B cell (primary cell): ENCODE data around the gene DUSP5. TPM values are rescaled to one million over a fixed set of nuclear protein-coding genes. Genes with fewer than 3 reads are reported as not detected.

Experiments used
- ATAC-seq: fragments of 200-7000 bp; cut with Tn5 transposase; one replicate; pipeline ENCODE4 v1.10.0; 2021; ENCODE audit warnings: low read depth, mild to moderate bottlenecking, moderate number of reproducible peaks, moderate library complexity
- CTCF ChIA-PET: fragments of 350-600 bp; sonication (Branson Sonifier 250); formaldehyde crosslinking; loops from one replicate; lab custom pipeline; 2021; ENCODE audit warnings: antibody characterized with exemption, inconsistent platforms; lab: Charles Lee
- POLR2A ChIA-PET: fragments of 350-600 bp; sonication (Branson Sonifier 250); formaldehyde crosslinking; loops from one replicate; lab custom pipeline; 2021; ENCODE audit warnings: antibody characterized with exemption; lab: Charles Lee
- DNase-seq: peaks from one replicate; pipeline ENCODE4 v3.0.0; 2013
- H2AFZ ChIP-seq: 2 replicates; pipeline ENCODE4 v1.6.1; 2012; ENCODE audit warnings: mild to moderate bottlenecking, low read depth, low read length; ENCODE audit not compliant: insufficient read depth, poor library complexity, severe bottlenecking
- H3K27ac ChIP-seq, 2 donors: 1 replicate in 1 of 2; 2 replicates in 1 of 2; pipeline ENCODE4 v1.5.1; 2012 to 2013; ENCODE audit warnings: low read length in 2 of 2, mild to moderate bottlenecking in 2 of 2, moderate library complexity in 1 of 2
- H3K27me3 ChIP-seq, 4 experiments: fragments of 200-600 bp in 1 of 4; sonication (generic) in 1 of 4; replicated peaks in 1 of 4; 1 replicate in 2 of 4; 2 replicates in 2 of 4; pipeline versions ENCODE4 v1.6.1 to v1.7.0; 2013 to 2016; ENCODE audit warnings: low read length in 3 of 4, mild to moderate bottlenecking in 2 of 4, mixed read lengths in 1 of 4, moderate library complexity in 1 of 4; ENCODE audit not compliant: insufficient read depth in 4 of 4, control insufficient read depth in 3 of 4; ENCODE audit errors: control extremely low read depth in 1 of 4
- H3K36me3 ChIP-seq, 2 experiments: replicated peaks in 1 of 2; 1 replicate in 1 of 2; 2 replicates in 1 of 2; pipeline versions ENCODE4 v1.6.1 to v1.7.1; 2013; ENCODE audit warnings: low read length in 1 of 2; ENCODE audit not compliant: insufficient read depth in 2 of 2, control insufficient read depth in 1 of 2; ENCODE audit errors: control extremely low read depth in 1 of 2, extremely low read depth in 1 of 2
- H3K4me1 ChIP-seq, 2 donors: fragments of 200-600 bp in 1 of 2; sonication (generic) in 1 of 2; 1 replicate in 1 of 2; 2 replicates in 1 of 2; pipeline versions ENCODE4 v1.5.1 to v1.6.1; 2013 to 2017; ENCODE audit warnings: low read length in 2 of 2; ENCODE audit not compliant: control insufficient read depth in 2 of 2, insufficient read depth in 2 of 2
- H3K4me2 ChIP-seq: replicated peaks from 2 replicates; pipeline ENCODE3; 2012; ENCODE audit warnings: mild to moderate bottlenecking, low read depth, low read length; ENCODE audit not compliant: poor library complexity, severe bottlenecking
- H3K4me3 ChIP-seq, 5 experiments: fragments of 200-600 bp in 1 of 5; sonication (generic) in 1 of 5; 1 replicate in 3 of 5; 2 replicates in 2 of 5; pipeline versions ENCODE4 v1.5.1 to v1.7.0; 2011 to 2016; ENCODE audit warnings: low read length in 4 of 5, mild to moderate bottlenecking in 4 of 5, low read depth in 2 of 5, control low read depth in 1 of 5, moderate library complexity in 1 of 5; ENCODE audit not compliant: insufficient read depth in 1 of 5; ENCODE audit errors: control extremely low read depth in 1 of 5, extremely low read depth in 1 of 5
- H3K79me2 ChIP-seq: fragments of 200-600 bp; sonication (generic); one replicate; pipeline ENCODE4 v1.6.0; 2016; ENCODE audit warnings: low read length; ENCODE audit not compliant: control insufficient read depth, insufficient read depth
- H3K9ac ChIP-seq: fragments of 200-600 bp; sonication (generic); 2 replicates; pipeline ENCODE4 v1.6.1; 2017; ENCODE audit warnings: mild to moderate bottlenecking, low read length, moderate library complexity
- H3K9me3 ChIP-seq, 3 donors: one replicate each; pipeline versions ENCODE4 v1.6.1 to v1.7.1; 2013; ENCODE audit warnings: low read length in 2 of 3; ENCODE audit not compliant: control insufficient read depth in 2 of 3, insufficient read depth in 1 of 3; ENCODE audit errors: control extremely low read depth in 1 of 3
- H4K20me1 ChIP-seq: 2 replicates; pipeline ENCODE4 v1.6.0; 2012; ENCODE audit warnings: mild to moderate bottlenecking, low read length; ENCODE audit not compliant: insufficient read depth, control insufficient read depth, poor library complexity, severe bottlenecking
- H3K27ac Mint-ChIP-seq: one replicate; pipeline ENCODE4 v1.8.0; 2021; ENCODE audit warnings: mixed read lengths
- H3K27me3 Mint-ChIP-seq: one replicate; pipeline ENCODE4 v1.8.0; 2021; ENCODE audit warnings: mixed read lengths
- H3K4me1 Mint-ChIP-seq: one replicate; pipeline ENCODE4 v1.8.0; 2021; ENCODE audit warnings: mixed read lengths
- H3K4me3 Mint-ChIP-seq: one replicate; pipeline ENCODE4 v1.8.0; 2021; ENCODE audit warnings: mixed read lengths
- H3K9me3 Mint-ChIP-seq: one replicate; pipeline ENCODE4 v1.8.0; 2022; ENCODE audit warnings: mixed read lengths; ENCODE audit not compliant: insufficient read depth
- EZH2 ChIP-seq: IDR thresholded peaks from 2 replicates; pipeline ENCODE4 v1.6.1; 2012; ENCODE audit warnings: borderline replicate concordance, low read depth, mild to moderate bottlenecking, moderate library complexity, low read length; ENCODE audit not compliant: insufficient read depth, poor library complexity, severe bottlenecking
- WGBS: methylation state at CpG from one replicate; pipeline ENCODE4 v1.1.5; 2013; ENCODE audit warnings: missing lambda C conversion rate; ENCODE audit not compliant: insufficient coverage; 5-methylcytosine and 5-hydroxymethylcytosine counted together
- intact Hi-C: fragments of 100-400 bp; cut with micrococcal nuclease; formaldehyde crosslinking; loops from one replicate; pipeline ENCODE4 v1.10.0; 2022
- polyA plus RNA-seq: library from polyadenylated mRNA; depleted of rRNA; stranded (reverse); fragments of >200 nt; gene quantifications from 2 replicates; pipeline ENCODE4 v1.2.3, GENCODE V29; 2012
- total RNA-seq, 2 donors: library from RNA; stranded (reverse); fragments of 120-200 nt in 1 of 2; gene quantifications; 1 replicate in 1 of 2; 2 replicates in 1 of 2; pipeline versions ENCODE4 v1.2.3 to v1.2.4, GENCODE V29; 2013 to 2022
- TF ChIP-seq, protein P1 (sequence below): fragments of 200-600 bp; IDR thresholded peaks from one replicate; pipeline ENCODE4 v1.8.0; 2022; ENCODE audit warnings: antibody characterized with exemption, mild to moderate bottlenecking

The DUSP5 gene
- total and polyA plus RNA-seq, 2 donors (not counting 1 experiment from before 2014, with no cell fraction given) = 10.0 to 71.0 TPM

DNA sequence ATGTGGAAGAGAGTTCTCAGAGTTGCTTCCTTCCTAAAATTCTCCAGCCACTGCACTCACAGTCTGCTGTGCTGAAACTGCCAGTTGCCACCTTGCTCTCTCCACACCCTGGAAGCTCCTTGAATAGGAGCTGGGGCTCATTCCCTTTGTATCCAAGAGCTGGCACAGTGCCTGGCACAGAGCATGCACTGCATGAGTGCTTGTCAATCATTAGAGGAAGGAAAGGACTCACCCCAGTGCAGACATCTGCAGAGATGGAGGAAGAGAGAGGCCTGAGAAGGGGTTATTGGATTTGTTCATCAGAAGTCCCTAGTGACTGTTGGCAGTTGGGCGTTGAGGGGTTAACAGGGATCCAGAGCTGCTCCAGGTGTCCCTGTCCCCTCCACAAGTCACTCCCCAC lies 41.7 kb upstream of the DUSP5 start:
- H2AFZ ChIP-seq = no peak overlapping the region
- CTCF ChIA-PET = interaction anchor here (0.6 to 2.2 kb wide), 3 partner anchors 34 to 149 kb away, joined by 3 to 8 read pairs (median 5); no protein-coding TSS in a partner anchor
- TF ChIP-seq, protein P1, sequence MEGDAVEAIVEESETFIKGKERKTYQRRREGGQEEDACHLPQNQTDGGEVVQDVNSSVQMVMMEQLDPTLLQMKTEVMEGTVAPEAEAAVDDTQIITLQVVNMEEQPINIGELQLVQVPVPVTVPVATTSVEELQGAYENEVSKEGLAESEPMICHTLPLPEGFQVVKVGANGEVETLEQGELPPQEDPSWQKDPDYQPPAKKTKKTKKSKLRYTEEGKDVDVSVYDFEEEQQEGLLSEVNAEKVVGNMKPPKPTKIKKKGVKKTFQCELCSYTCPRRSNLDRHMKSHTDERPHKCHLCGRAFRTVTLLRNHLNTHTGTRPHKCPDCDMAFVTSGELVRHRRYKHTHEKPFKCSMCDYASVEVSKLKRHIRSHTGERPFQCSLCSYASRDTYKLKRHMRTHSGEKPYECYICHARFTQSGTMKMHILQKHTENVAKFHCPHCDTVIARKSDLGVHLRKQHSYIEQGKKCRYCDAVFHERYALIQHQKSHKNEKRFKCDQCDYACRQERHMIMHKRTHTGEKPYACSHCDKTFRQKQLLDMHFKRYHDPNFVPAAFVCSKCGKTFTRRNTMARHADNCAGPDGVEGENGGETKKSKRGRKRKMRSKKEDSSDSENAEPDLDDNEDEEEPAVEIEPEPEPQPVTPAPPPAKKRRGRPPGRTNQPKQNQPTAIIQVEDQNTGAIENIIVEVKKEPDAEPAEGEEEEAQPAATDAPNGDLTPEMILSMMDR = no peak
- TF ChIP-seq EZH2 = no peak
- no peaks in the 10 kb centered on the region for H3K36me3 ChIP-seq
- no peak overlapping the region for H3K9ac ChIP-seq
- H3K27me3 ChIP-seq = no peaks in the 10 kb centered on the region
- H3K27ac Mint-ChIP-seq = no peak overlapping the region
- no peaks in the 10 kb centered on the region for H3K79me2 ChIP-seq
- peaks cover 61% of the 10 kb centered on the region for H3K4me1 Mint-ChIP-seq
- no peaks in the 10 kb centered on the region for H3K27me3 Mint-ChIP-seq
- intact Hi-C loops = loop anchor here (5.0 kb wide), 1 partner anchor 44 kb away; no protein-coding TSS in a partner anchor
- peak overlapping the region; percentile 48 for H3K4me3 Mint-ChIP-seq
- POLR2A ChIA-PET = no interaction called here
- ATAC-seq = no peak
- H3K4me3 ChIP-seq = no peak overlapping the region
- no peaks in the 10 kb centered on the region for H4K20me1 ChIP-seq
- peak; percentile 32 for DNase-seq
- WGBS = no CpG with 5 or more reads among the region's 1 CpG
- H3K9me3 Mint-ChIP-seq = no peaks in the 10 kb centered on the region
- no peaks in the 10 kb centered on the region for H3K9me3 ChIP-seq
- H3K27ac ChIP-seq = no peak overlapping the region
- peak overlapping the region; percentile 17 for H3K4me2 ChIP-seq
- peaks cover 60% of the 10 kb centered on the region in 2 donors for H3K4me1 ChIP-seq

DNA sequence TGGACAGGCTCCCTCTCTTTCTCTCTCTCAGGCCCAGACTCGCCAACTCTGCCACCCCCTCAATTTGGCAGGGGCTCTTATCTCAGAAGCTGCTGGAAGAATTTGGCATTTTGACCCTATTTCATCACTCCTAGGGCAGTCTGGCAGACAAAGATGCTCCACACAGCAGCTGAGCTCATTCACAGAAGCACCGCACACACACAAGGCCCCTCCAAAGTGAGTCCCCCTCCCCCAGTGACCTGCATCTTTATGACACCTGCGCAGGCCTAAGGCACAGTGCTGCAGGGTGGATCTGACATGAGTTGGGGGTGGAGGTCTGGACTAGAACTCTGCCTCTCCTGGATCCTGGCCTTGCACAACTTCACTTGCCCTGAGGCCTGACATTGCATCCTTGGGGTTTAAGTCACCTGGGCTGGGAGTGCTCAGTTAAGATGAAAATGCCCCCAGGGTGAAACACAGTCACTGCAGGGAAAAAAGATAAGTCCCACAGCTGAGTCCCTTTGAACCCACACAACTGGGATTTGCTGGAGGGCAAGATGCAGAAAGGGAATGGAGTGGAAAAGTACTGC lies 41.1 kb upstream of the DUSP5 start:
- H3K4me1 ChIP-seq = peaks cover 66% of the 10 kb centered on the region in 2 donors
- POLR2A ChIA-PET = no interaction called here

More for the DNA sequence above, 41.1 kb upstream of the DUSP5 start:
- Mint-ChIP-seq H3K27me3 (no peaks in the 10 kb centered on the region), H3K9me3 (no peaks in the 10 kb centered on the region), H3K27ac (peak overlapping the region; percentile 15), H3K4me3 (no peak overlapping the region), H3K4me1 (peaks cover 66% of the 10 kb centered on the region)
- peak; percentile 22 for DNase-seq
- ATAC-seq = no peak
- H2AFZ ChIP-seq = no peak overlapping the region
- H3K79me2 ChIP-seq = no peaks in the 10 kb centered on the region
- no peak overlapping the region for H3K27ac ChIP-seq
- H3K4me2 ChIP-seq = peak overlapping the region; percentile 68
- H3K4me3 ChIP-seq = no peak overlapping the region
- 80% methylated on average over 2 of the region's 3 CpGs for WGBS
- intact Hi-C loops = loop anchor here (5.0 kb wide), 1 partner anchor 44 kb away; no protein-coding TSS in a partner anchor
- H3K36me3 ChIP-seq = no peaks in the 10 kb centered on the region
- CTCF ChIA-PET = interaction anchor here (0.6 to 2.2 kb wide), 3 partner anchors 34 to 150 kb away, joined by 3 to 8 read pairs (median 5); no protein-coding TSS in a partner anchor
- no peaks in the 10 kb centered on the region for H4K20me1 ChIP-seq
- no peak overlapping the region for H3K9ac ChIP-seq
- H3K27me3 ChIP-seq = no peaks in the 10 kb centered on the region
- H3K9me3 ChIP-seq = no peaks in the 10 kb centered on the region
- TF ChIP-seq, protein P1 = no peak
- TF ChIP-seq EZH2 = no peak
